IMR-90 (cell line): ENCODE data around the gene TCF4. TPM values are rescaled to one million over a fixed set of nuclear protein-coding genes. Genes with fewer than 3 reads are reported as not detected.

Source experiments
- ATAC-seq: fragments of 200-7000 bp; cut with Tn5 transposase; 2 replicates; pipeline ENCODE4 v1.9.1; 2020; ENCODE audit warnings: low read depth, mild to moderate bottlenecking, moderate library complexity
- BruUV-seq: library from RNA; stranded (reverse); fragments of 400-500 nt; replicated peaks from 2 replicates; lab custom pipeline; 2021; lab: Mats Ljungman, UMichigan
- CTCF ChIA-PET: fragments of 300-600 bp; formaldehyde crosslinking; extraction: SDS; loops from one replicate; lab custom pipeline; 2021; ENCODE audit warnings: antibody characterized with exemption; lab: Yijun Ruan, JAX
- POLR2A ChIA-PET: fragments of 300-600 bp; sonication (Branson Sonifier 250); formaldehyde crosslinking; loops from one replicate; lab custom pipeline; 2022; ENCODE audit warnings: antibody characterized with exemption; ENCODE audit not compliant: unreplicated experiment; lab: Charles Lee
- DNase-seq: peaks from one replicate; pipeline ENCODE4 v3.0.0; 2013
- H2AFZ ChIP-seq: replicated peaks from 2 replicates; pipeline ENCODE3; 2013; ENCODE audit warnings: low read length, mild to moderate bottlenecking; ENCODE audit not compliant: poor library complexity
- H2AK5ac ChIP-seq: 2 replicates; pipeline ENCODE4 v1.6.1; 2013; ENCODE audit warnings: low read depth, low read length, inconsistent platforms
- H2AK9ac ChIP-seq: replicated peaks from 2 replicates; pipeline ENCODE3; 2013; ENCODE audit warnings: mild to moderate bottlenecking, low read depth, low read length, moderate library complexity; ENCODE audit not compliant: poor library complexity
- H2BK120ac ChIP-seq: 2 replicates; pipeline ENCODE4 v1.6.1; 2013; ENCODE audit warnings: low read depth, low read length, inconsistent platforms
- H2BK15ac ChIP-seq: 3 replicates; pipeline ENCODE4 v1.6.1; 2013; ENCODE audit warnings: low read depth, low read length, inconsistent platforms
- H2BK20ac ChIP-seq: 2 replicates; pipeline ENCODE4 v1.6.1; 2013; ENCODE audit warnings: low read depth, mild to moderate bottlenecking, inconsistent platforms, low read length, moderate library complexity
- H2BK5ac ChIP-seq: 2 replicates; pipeline ENCODE4 v1.6.1; 2013; ENCODE audit warnings: mild to moderate bottlenecking, low read depth, low read length, inconsistent platforms; ENCODE audit not compliant: poor library complexity, severe bottlenecking
- H3K14ac ChIP-seq: replicated peaks from 2 replicates; pipeline ENCODE4 v1.6.1; 2013; ENCODE audit warnings: low read depth, low read length, inconsistent platforms
- H3K18ac ChIP-seq: 2 replicates; pipeline ENCODE4 v1.6.1; 2013; ENCODE audit warnings: low read depth, low read length, control low read depth
- H3K23ac ChIP-seq: 2 replicates; pipeline ENCODE4 v1.6.1; 2013; ENCODE audit warnings: low read depth, low read length, inconsistent platforms
- H3K27ac ChIP-seq: 2 replicates; pipeline ENCODE4 v1.5.1; 2013; ENCODE audit warnings: mild to moderate bottlenecking, control low read depth, low read length; ENCODE audit not compliant: insufficient read depth
- H3K27me3 ChIP-seq: 2 replicates; pipeline ENCODE4 v1.6.1; 2013; ENCODE audit warnings: low read length; ENCODE audit not compliant: control insufficient read depth, insufficient read depth
- H3K36me3 ChIP-seq: 2 replicates; pipeline ENCODE4 v1.6.1; 2013; ENCODE audit warnings: low read length, mixed read lengths; ENCODE audit not compliant: control insufficient read depth, insufficient read depth
- H3K4ac ChIP-seq: 2 replicates; pipeline ENCODE4 v1.6.1; 2013; ENCODE audit warnings: low read depth, low read length, inconsistent platforms
- H3K4me1 ChIP-seq: 2 replicates; pipeline ENCODE4 v1.6.1; 2013; ENCODE audit warnings: low read length, mixed read lengths; ENCODE audit not compliant: control insufficient read depth, insufficient read depth
- H3K4me2 ChIP-seq: 2 replicates; pipeline ENCODE4 v1.6.1; 2013; ENCODE audit warnings: low read depth, mild to moderate bottlenecking, control low read depth, low read length, moderate library complexity
- H3K4me3 ChIP-seq: 2 replicates; pipeline ENCODE4 v1.5.1; 2013; ENCODE audit warnings: low read depth, mild to moderate bottlenecking, control low read depth, low read length, moderate library complexity; ENCODE audit not compliant: insufficient read depth
- H3K56ac ChIP-seq: 2 replicates; pipeline ENCODE4 v1.6.1; 2013; ENCODE audit warnings: low read length, inconsistent platforms; ENCODE audit not compliant: insufficient read depth; ENCODE audit errors: extremely low read depth
- H3K79me1 ChIP-seq, 2 experiments: 2 replicates each; pipeline ENCODE4 v1.6.1; 2013; ENCODE audit warnings: low read length in 2 of 2, inconsistent platforms in 1 of 2, low read depth in 1 of 2
- H3K9ac ChIP-seq: 2 replicates; pipeline ENCODE4 v1.6.1; 2013; ENCODE audit warnings: low read depth, low read length, control low read depth
- H3K9me1 ChIP-seq: 2 replicates; pipeline ENCODE4 v1.6.1; 2013; ENCODE audit warnings: low read length, inconsistent platforms; ENCODE audit not compliant: insufficient read depth
- H3K9me3 ChIP-seq: 2 replicates; pipeline ENCODE4 v1.6.1; 2013; ENCODE audit warnings: low read length; ENCODE audit not compliant: control insufficient read depth, insufficient read depth
- H4K20me1 ChIP-seq: 2 replicates; pipeline ENCODE4 v1.6.1; 2013; ENCODE audit warnings: low read length, inconsistent platforms; ENCODE audit not compliant: insufficient read depth
- H4K5ac ChIP-seq: 2 replicates; pipeline ENCODE4 v1.6.1; 2013; ENCODE audit warnings: mild to moderate bottlenecking, low read depth, low read length, control low read depth
- H4K8ac ChIP-seq, 2 experiments: 2 replicates each; pipeline ENCODE4 v1.6.1; 2013; ENCODE audit warnings: low read depth in 2 of 2, low read length in 2 of 2, control low read depth in 1 of 2, inconsistent platforms in 1 of 2
- H4K91ac ChIP-seq: 2 replicates; pipeline ENCODE4 v1.6.1; 2013; ENCODE audit warnings: low read depth, low read length, inconsistent platforms; ENCODE audit not compliant: insufficient read depth
- CTCF ChIP-seq: conservative IDR thresholded peaks from 2 replicates; pipeline ENCODE4 v1.5.1; 2012; ENCODE audit warnings: mild to moderate bottlenecking, low read depth, low read length, improper control_type of control experiment
- ELK1 ChIP-seq: fragments of 150-350 bp; IDR thresholded peaks from 2 replicates; pipeline ENCODE4 v1.6.1; 2016; ENCODE audit warnings: low read depth, mild to moderate bottlenecking, low read length, moderate library complexity, borderline replicate concordance
- RAD21 ChIP-seq: IDR thresholded peaks from 2 replicates; pipeline ENCODE4 v1.6.1; 2012; ENCODE audit warnings: low read length, improper control_type of control experiment
- SMC3 ChIP-seq: fragments of 150-350 bp; IDR thresholded peaks from 2 replicates; pipeline ENCODE4 v1.6.1; 2016; ENCODE audit warnings: low read depth, mild to moderate bottlenecking, antibody characterized with exemption, low read length, moderate library complexity
- WGBS, 2 experiments: methylation state at CpG; one replicate each; pipeline versions ENCODE4 v1.1.5 to v1.1.7; 2013; ENCODE audit warnings: missing lambda C conversion rate in 2 of 2; ENCODE audit not compliant: insufficient read length in 1 of 2; ENCODE audit errors: extremely low coverage in 2 of 2; 5-methylcytosine and 5-hydroxymethylcytosine counted together
- dilution Hi-C: fragments of 300-500 bp; cut with HindIII; formaldehyde crosslinking; loops from one replicate; pipeline ENCODE4 v1.14.3; 2018; ENCODE audit warnings: low sequenced_read_pairs; ENCODE audit not compliant: unreplicated experiment
- in situ Hi-C: fragments of 300-500 bp; cut with MboI; formaldehyde crosslinking; loops from 3 replicates; pipeline ENCODE4 v1.14.3; 2019; ENCODE audit warnings: low sequenced_read_pairs, inconsistent platforms, mixed read lengths
- intact Hi-C: fragments of 100-400 bp; cut with micrococcal nuclease; formaldehyde crosslinking; loops from 2 replicates; pipeline ENCODE4 v1.10.0; 2022
- polyA plus RNA-seq, 3 experiments: library from polyadenylated mRNA; depleted of rRNA; stranded (reverse); fragments of >200 nt; gene quantifications; 2 replicates each; pipeline ENCODE4 v1.2.3, GENCODE V29; 2012; ENCODE audit warnings: low replicate concordance in 1 of 3
- total RNA-seq: library from RNA; depleted of rRNA; stranded (reverse); fragments of >200 nt; gene quantifications from 2 replicates; pipeline ENCODE4 v1.2.3, GENCODE V29; 2012

TCF4 gene
- total and polyA plus RNA-seq, 2 of the 4 experiments (the other 2 are of a cell fraction), result 30.0 to 87.1 TPM

- POLR2A ChIA-PET, result no interaction called here
- dilution Hi-C loops, result no loop called here
Observed at GRCh38 chr18:55343396-55344073, 244.5 kb downstream of the TCF4 start.

More at GRCh38 chr18:55343396-55344073, 244.5 kb downstream of the TCF4 start:
- H2AK5ac ChIP-seq, result no peak overlapping the region
- H3K4me3 ChIP-seq, result no peak overlapping the region
- no peak overlapping the region for H3K23ac ChIP-seq
- H4K20me1 ChIP-seq, result 0 out of 2 replicates have a peak, but pooled peaks cover 4% of the 10 kb centered on the region
- no TSS peak for BruUV-seq
- no peak overlapping the region for H2BK5ac ChIP-seq
- intact Hi-C loops, result loop anchor here (2.0 to 10.0 kb wide), 7 partner anchors 79 to 1234 kb away; partner anchors contain the start of gene TCF4
- H3K9me3 ChIP-seq, result no peaks in the 10 kb centered on the region
- peaks cover 6% of the 10 kb centered on the region for H3K9me1 ChIP-seq
- no peak overlapping the region for H2AK9ac ChIP-seq
- no peak overlapping the region for H3K18ac ChIP-seq
- ATAC-seq (peak; percentile 84), DNase-seq (peak; percentile 64)
- no peak overlapping the region for H3K4me2 ChIP-seq
- no peak overlapping the region for H4K5ac ChIP-seq
- no peak overlapping the region for H4K91ac ChIP-seq
- H2BK20ac ChIP-seq, result no peak overlapping the region
- H3K27me3 ChIP-seq, result no peaks in the 10 kb centered on the region
- H2BK120ac ChIP-seq, result no peak overlapping the region
- H3K14ac ChIP-seq, result no peak overlapping the region
- no peak overlapping the region for H3K56ac ChIP-seq
- no peak overlapping the region for H3K4ac ChIP-seq
- no peaks in the 10 kb centered on the region for H3K36me3 ChIP-seq
- no peak overlapping the region for H2BK15ac ChIP-seq
- in situ Hi-C loops, result no loop called here
- no CpG with 5 or more reads among the region's 3 CpGs for WGBS, 2 experiments
- H4K8ac ChIP-seq, result no peak overlapping the region
- CTCF ChIA-PET, result interaction anchor here (0.6 to 1.0 kb wide), 3 partner anchors 11 to 535 kb away, joined by 3 to 6 read pairs (median 3); no protein-coding TSS in a partner anchor
- no peak overlapping the region for H2AFZ ChIP-seq
- peaks cover 16 to 36% of the 10 kb centered on the region in 2 experiments for H3K79me1 ChIP-seq
- TF ChIP-seq SMC3, result peak; percentile 64
- peak; percentile 80 for TF ChIP-seq RAD21
- no peak for TF ChIP-seq ELK1
- peak; percentile 65 for TF ChIP-seq CTCF
- peaks cover 10% of the 10 kb centered on the region for H3K4me1 ChIP-seq
- no peak overlapping the region for H3K27ac ChIP-seq
- H3K9ac ChIP-seq, result no peak overlapping the region
